Forelimb muscle (tissue), 1 donor: ENCODE results near the gene SUPT4H1. TPM values are rescaled to one million over a fixed set of nuclear protein-coding genes. Genes with fewer than 3 reads are reported as not detected.

Source experiments
- DNase-seq: peaks from one replicate; pipeline ENCODE4 v3.0.0-alpha.2; 2013; ENCODE audit warnings: low read depth
- polyA plus RNA-seq: library from polyadenylated mRNA; unstranded; fragments of 120-200 nt; gene quantifications from one replicate; pipeline ENCODE4 v1.2.1, GENCODE V29; 2013; ENCODE audit not compliant: insufficient read length

The SUPT4H1 gene
- polyA plus RNA-seq, 1 donor = 83.0 TPM

GRCh38 chr17:58330538-58330996 lies 21.4 kb downstream of the SUPT4H1 start:
- DNase-seq = no peak

DNA sequence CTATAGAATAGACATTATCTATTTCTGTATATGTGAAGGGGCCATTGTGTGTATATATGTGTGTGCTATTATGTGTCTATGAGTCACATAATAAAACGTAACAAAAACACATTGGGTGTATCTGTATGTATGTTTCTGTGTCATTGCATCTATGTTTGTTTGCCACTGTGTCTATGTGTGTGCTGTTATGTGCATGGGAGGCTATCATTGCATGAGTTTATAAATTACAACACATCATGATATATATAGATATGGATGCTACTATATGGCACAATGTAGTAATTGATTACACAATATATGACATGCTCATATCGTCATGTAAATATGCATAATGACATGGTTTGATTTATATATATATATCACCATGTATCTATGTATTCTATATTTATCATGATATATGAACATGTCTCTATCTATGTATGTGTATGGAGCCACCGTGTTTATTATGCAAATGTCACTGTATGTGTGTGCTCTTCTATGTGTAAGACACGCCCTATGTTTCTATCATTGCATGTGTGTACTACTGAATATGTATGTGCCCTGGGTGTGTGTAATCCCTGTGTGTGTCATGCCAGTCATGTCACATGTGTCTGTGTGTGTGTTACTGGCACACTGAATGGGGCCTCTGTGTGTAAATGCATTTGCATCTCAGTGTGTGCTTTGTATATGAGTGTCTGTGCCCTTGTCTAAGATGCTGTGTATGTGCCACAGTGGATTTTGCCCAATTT lies 22.0 kb downstream of the SUPT4H1 start:
- DNase-seq = no peak

DNA sequence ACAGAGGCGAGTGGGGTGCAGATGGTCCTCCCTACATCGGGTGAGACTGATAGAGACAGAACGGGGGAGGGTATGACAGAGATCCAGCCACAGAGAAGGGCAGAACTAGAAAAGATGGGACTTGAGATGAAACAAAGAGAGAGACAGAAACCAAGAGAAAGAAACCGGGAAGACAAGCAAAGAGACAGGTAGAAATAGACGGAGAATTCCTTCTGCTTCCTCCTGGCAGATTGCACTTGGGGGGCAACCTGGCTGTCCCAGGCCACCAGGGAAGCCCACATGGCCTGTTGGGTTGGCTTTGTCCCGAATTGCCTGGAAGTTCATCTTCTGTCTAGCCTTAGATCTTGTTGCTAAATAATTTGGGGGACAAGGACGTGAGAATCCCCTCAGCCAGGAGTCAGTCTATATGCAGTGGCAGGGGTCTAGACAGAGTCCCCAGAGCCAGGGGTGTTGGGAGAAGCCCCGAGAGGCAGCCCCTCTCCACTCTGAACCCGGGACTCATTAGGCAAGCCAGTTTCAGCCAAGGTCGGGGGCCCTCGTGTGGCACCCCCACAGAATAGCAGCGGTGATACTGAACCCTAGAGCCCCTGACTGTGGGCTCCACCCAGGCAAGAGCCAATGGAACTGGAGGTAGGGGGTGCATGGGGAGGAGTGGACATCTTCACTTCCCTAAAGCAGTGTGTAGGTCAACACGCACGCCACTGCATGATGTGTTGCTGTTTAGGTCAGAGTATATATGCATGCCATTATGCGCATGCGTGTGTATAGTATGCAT lies 22.8 kb downstream of the SUPT4H1 start:
- DNase-seq = no peak

GRCh38 chr17:58328195-58329034 lies 23.6 kb downstream of the SUPT4H1 start, which contains the start of gene TSPOAP1:
Gene TSPOAP1 (minus strand): TSS chr17:58328795. CDS start chr17:58327920, 875 bp downstream.
- no peak for DNase-seq

DNA sequence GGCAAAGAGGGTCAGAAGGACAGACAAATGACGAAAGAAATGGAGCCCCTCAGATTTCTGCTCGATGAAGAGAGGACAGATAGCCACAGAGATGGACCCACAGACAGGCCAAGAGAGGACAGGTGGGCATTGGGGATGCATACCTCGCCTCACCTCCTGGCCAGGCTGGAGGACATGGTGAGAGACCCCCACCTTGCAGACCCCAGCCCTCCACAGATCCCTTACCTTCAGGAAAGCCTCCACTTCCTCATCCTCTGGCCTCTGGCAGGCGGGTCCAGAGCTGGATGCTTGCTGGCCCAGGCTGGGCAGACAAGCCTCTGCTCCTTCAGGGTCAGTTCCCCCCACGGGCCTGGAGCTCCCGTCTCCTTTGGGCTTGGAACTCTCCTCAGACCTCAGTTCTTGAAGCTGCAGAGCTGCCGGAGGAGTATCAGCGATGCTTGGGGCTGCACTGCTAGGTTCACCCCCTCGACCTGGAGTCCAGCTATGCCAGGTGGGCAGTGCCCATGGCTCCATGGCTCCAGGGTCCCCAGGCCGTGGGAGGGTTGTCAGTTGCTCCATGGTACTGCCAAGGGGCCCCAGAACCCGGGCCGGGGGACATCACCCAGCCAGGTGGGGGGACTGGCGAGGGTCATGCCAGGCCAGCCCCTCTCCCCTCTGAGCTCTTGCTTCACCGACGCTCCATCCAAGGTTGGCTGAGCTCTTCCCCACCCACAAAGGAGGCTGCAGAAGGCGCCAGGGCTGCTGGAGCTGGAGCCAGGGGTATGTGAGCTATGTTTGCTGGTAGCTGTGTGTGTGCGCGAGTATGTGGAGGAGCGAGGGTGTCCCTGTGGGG lies 24.4 kb downstream of the SUPT4H1 start:
- DNase-seq = no peak

DNA sequence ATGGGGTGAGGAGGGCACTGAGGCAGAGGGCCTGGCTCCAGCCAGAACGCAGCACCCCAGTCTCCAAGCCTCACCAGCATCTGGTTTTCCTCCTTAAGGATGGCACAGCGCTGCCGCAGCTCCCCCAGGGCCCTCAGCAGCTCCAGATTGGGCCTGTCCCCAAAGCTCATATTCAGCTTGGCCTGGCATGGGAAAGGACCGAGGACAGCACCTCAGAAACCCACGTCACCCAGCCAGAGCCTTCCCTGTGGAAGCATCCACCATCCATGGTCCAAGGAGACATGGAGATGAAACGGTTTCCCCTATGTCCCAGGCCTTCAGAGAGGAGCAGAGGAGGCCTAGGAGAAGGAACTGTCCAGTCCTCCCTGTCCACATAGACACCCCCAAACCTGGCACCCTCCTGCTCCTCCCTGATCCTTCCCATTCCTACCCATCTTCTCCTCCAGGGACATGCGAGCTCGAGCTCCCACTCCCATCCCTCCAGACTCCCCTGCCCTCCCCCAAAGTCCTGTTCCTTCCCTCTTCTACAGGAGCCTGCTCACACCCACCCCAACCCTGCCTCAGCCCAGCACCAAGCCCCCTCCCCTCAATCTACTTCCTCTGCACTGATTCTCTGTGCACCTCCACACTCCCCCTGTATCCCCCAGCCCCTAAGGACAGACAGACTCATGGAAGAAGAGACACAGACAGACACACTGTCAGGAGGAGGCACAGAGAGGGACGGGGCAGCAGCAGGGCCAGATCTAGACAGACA lies 25.2 kb downstream of the SUPT4H1 start:
- DNase-seq = no peak

DNA sequence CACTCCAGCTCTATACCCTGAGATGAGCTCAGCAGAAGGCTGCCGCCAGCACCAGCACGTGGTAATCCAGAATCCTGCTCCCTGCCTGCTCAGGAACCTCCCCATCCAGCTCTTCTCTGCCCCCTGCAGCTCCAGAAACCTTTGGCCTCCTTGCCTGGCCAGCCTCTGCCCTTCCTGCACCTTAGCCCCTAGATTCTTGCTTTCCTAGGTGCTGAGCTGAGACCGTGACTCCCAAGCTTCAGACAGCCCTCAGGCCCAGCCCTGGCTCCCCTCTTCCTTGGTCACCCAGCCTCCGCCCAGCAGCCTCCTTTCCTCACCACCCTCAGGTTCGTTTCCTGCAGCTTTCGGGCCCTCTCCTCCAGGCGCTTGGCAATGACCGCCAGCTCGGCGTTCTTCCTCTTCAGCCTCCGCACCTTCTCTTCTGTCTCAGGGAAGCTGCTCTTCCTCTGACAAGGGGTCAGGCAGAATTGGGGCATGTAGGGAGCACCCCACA lies 26.0 kb downstream of the SUPT4H1 start:
- no peak for DNase-seq

DNA sequence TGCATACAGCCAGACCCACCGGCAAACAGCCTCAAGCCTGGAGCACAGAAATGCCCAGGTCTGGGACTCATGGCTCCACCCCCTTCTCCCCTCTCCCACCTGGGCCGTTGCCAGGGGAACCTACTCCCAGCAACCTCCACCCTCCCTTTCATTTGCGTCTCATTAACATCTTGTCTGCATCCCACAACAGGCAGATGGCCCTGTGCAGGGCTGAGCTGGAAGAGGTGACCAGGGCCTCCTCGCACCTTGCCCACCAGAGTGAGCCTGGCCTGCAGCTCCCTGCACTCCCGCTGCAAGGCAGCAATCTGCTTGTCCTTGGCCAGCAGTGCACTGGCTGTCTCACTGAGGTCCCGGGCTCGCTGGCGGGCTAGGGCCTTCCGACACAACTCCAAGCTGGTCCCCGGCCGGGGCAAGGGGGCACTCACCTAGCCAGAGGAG lies 26.7 kb downstream of the SUPT4H1 start:
- DNase-seq = no peak

DNA sequence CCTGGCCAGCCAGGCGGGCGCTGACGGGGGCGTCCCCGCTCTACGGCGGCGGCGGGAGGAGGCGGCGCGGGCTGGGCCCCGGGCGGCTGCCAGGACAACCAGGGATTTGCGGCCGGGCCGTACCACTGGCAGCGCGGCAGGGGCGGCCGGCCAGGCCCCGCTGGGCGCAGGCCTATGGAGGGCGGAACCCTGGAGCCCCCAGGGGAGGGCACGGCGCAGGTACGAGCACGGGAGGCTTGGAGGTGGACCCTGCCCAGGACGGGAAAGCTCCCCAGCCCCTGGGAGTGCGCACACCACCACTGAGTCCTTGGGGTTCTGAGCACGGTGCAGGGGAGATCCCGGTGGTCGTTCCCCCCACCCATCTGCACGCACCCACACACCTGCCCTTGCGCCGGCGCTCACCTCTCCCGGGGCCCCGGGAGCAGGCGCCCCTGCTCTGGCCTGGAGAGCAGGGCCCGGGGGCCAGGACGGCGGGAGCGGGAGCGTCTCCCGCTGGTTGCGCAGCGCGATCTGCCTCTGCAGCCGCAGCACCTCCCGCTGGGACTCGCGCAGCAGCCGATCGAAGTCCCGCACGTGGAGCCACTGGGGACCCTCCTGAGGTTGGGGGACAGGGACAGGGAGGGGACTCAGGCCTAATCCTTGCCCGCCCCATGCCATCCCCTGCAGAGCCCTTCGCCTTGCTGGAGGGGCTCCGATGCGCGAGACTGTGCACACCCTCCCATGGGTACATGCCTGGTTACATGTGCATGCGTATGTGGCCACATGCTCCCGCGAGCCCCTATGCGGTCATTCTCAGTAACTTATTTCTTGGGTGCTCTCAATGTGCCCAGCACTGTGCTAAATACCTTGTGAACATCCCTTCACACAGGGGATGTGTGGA lies 27.4 kb downstream of the SUPT4H1 start:
- DNase-seq = no peak

DNA sequence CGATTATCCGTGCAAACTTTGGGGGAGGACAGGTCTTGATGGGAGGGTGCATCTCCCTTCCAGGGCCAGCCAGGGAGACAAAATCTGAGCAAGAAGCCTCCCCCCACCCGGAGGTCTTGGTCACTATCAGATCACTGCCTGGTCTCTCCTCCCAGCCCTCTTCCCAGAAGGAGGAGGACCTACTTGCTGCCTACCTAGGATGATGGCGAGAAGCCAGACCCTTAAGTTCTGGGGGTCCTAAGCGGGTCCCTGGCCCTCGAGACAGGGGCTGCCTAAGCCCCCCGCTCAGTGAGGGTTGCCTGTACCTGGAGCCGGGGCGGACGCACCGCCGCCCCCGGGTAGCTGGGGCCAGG lies 28.0 kb downstream of the SUPT4H1 start:
- DNase-seq = no peak

GRCh38 chr17:58323366-58324055 lies 28.5 kb downstream of the SUPT4H1 start:
- DNase-seq = no peak

GRCh38 chr17:58322581-58323185 lies 29.3 kb downstream of the SUPT4H1 start:
- no peak for DNase-seq

DNA sequence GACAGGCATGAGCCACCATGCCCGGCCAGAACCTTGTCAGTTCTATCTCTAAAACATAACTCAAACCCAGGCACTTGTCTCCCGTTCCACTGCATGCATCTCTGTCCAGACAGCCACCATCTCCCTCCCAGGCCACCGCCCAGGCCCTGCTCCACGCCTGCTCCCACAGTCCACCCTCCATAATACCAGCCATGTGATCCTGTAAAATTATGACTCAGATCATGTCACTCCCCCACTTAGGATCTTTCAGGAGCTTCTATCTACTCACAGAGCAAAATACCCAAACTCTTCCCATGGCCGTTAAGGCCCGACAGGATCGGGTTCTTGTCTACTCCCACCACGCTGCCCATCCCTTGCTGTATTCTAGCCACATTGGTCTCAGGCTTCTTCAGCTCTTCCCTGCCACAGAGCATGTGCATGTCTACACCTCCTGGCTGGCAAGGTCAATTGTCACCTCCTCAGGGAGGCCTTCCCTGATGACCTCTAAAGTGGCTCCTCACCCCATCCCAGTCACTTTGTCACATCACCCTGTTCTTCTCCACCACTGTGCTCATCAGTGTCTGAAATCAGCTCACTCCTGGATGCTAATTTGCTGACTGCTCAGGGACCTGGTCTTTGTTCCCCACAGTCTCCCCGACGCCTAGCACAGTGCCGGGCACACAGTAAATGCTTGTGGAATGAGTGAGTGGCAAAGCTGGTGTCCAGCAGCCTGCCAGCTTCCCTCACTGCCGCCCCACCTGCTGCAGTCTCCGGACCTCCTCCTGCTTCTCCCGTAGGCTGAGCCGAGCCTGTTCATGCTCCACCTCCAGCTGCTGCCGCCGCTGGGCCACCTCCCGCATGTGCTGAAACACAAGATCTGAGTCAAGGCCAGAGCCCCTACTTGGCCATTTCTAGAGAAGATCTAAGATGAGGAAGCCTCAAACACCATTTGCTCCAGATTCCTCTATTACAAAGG lies 30.2 kb downstream of the SUPT4H1 start:
- DNase-seq = no peak

DNA sequence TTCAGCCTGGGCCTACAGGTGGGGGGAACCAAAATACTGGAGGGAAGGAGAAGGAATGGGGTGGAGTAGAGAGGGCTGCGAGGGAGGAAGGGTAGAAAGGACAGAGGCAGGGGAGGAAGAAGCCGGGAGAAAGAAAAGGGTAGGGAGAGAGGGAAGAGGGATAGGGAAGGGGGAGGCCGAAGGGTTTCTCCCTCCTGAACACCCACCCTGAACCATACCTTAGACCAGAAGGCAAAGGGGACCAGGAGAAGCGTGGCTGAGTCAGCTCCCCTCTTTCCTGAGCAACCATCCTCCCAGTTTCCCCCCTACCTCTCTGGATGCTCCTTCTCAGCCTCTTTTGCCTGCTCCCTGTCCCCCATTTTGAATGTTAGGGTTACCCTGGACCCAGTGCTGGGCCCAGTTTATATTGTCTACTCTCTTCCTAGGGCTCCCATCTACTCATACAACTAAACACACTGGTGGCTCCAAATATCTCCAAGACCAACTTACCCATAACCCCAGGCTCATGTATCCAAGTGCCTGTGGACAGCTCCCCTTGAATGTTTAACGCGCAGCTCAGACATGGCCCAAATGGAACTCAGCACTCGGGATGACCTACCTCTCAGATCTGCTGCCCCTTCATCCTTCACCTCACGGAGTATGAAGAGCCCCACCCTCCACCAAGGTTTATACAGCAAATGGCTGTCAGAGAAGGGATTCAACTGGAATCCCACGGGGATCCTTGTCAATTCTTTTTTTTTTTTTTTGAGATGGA lies 31.3 kb downstream of the SUPT4H1 start:
- no peak for DNase-seq

DNA sequence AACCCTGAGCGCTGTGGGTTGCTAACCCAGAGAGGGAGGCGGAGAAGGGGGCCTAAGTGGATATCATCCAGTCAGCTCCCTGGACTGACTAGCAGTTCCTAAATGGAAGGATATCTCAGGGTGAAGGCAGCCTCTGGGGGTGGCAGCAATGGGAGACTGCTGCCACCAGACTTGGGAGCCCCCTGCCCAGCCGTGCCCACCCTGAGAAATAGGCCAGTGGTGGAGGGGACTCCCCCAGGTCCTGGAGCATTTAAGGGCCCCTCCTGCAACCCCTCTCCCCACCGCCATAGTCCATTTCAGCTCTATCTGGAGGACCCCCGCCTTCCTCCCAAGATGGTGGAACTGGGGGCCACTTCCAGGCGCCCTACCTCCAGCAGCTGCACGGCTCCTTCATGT lies 31.8 kb downstream of the SUPT4H1 start:
- no peak for DNase-seq
